NCI-H2107 treated with DMSO at 0.1 percent for 48 hours (cell line): ENCODE measurements around the gene PARVB.

Source experiments
- DNase-seq: peaks from one replicate; lab custom pipeline; 2025; ENCODE audit not compliant: unreplicated experiment; lab: John Stamatoyannopoulos, UW

The PARVB gene

DNA sequence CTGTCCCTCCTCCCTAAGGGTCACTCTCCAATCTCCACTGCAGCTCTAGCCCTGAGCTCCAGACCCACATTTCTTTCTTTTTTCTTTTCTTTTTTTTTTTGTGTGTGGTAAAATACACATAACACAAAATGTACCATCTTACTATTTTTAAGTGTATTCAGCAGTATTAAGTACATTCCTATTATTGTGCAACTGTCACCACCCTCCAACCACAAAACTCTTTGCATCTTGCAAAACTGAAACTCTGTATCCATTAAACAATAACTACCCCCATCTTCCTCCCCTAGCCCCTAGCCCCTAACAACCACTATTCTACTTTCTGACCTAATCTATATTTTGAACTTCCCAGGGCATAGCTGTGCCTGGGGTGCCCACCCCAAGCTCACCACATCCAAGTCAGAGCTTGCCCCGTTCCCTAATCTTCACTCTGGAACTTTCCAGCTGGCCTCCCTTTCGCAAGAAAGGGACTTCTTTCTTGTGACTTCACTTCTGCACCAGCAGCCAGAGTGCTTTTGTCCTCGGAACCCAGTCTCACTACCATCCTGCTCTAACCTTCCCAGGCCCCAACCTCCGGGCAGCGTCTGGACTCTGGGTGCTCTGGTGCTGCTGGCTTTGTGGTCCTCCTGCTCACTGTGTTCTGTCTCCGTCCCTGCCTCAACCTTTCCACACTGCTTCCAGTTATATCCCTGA is 187.3 kb downstream of the PARVB start:
- DNase-seq = no peak

GRCh38 chr22:44211946-44212930 is 188.1 kb downstream of the PARVB start:
- DNase-seq = no peak

- DNase-seq = no peak
Measured at GRCh38 chr22:44212936-44213335, 188.8 kb downstream of the PARVB start.

- DNase-seq = no peak
Measured at GRCh38 chr22:44213489-44214043, 189.5 kb downstream of the PARVB start.

- DNase-seq = no peak
Measured at GRCh38 chr22:44214187-44214586, 190.1 kb downstream of the PARVB start.

DNA sequence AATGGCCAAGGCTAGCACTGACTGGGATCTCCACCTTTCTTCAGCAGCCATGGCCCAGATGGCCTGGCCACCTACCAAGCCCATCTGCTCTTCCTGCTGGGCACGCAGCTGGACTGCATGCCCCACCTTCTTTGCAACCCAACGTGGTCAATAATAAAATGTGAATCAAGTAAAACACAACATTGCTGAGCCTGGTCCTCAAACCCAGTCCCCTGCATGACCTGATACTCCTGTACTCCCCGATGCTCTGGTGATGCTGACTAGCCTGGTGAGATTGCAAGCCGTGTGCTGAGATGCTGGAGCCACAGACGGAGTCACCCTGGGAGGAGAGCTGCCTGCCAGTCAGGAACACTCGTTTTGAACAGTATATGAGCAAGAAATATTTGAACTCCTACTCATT is 190.7 kb downstream of the PARVB start:
- DNase-seq = no peak

DNA sequence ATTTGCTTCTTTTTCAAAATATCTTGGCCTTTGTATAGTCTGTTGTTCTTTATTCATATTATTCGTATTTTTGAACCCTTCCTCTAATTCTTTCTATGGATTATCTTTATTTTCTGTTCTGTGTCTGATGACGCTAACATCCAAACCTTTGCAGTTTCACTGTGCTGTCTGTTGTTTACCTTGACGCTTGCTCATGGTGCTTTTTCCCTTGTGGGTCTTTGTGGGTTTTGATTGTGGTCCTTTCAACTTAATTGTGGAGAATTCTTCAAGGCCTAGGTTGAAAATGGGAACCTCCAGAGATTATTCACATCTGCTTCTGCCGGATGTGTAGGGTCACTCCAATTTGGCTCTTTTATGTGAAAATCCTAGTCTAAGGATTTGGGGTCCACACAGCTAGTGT is 191.2 kb downstream of the PARVB start:
- DNase-seq = no peak

DNA sequence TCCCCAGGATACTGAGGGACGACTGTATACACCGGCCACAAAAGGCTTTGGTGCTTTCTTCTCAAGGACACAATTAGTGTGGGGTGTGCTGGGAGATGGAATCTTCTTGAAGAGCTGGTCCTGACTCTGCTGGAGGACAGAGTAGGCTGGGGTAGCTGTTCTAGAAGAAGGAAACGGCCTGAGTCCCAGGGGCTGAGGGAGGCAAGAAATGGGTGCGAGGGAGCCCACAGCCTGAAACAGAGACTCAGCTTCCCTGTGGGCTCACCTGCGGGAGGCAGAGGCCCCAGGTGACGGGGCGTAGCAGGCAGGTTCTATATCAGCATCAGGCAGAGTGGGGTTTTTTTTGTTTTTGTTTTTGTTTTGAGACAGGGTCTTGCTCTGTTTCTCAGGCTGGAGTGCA is 193.2 kb downstream of the PARVB start:
- DNase-seq = no peak

DNA sequence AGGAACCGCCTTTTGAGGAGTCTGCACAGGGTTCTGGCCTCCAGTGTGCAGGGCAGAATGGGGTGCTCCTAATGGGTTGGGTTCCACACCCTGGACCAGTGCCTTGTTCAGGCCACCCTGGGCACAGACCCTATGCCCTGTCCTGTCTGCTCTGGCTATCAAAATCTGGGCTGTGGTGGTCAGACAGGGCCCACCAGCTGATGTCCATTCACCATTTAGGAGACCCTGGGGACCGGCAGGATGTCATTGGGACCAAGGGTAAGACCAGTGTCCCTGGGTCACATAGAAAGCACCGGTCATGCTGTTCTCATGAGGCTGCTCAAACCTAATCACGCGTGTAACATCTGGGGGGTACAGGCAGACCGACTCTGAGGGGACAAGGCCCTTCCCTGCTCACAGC is 194.0 kb downstream of the PARVB start:
- no peak for DNase-seq

- DNase-seq = no peak
Measured at GRCh38 chr22:44219101-44219870, 195.2 kb downstream of the PARVB start.

- DNase-seq = no peak
Measured at GRCh38 chr22:44220727-44221680, 196.9 kb downstream of the PARVB start.

DNA sequence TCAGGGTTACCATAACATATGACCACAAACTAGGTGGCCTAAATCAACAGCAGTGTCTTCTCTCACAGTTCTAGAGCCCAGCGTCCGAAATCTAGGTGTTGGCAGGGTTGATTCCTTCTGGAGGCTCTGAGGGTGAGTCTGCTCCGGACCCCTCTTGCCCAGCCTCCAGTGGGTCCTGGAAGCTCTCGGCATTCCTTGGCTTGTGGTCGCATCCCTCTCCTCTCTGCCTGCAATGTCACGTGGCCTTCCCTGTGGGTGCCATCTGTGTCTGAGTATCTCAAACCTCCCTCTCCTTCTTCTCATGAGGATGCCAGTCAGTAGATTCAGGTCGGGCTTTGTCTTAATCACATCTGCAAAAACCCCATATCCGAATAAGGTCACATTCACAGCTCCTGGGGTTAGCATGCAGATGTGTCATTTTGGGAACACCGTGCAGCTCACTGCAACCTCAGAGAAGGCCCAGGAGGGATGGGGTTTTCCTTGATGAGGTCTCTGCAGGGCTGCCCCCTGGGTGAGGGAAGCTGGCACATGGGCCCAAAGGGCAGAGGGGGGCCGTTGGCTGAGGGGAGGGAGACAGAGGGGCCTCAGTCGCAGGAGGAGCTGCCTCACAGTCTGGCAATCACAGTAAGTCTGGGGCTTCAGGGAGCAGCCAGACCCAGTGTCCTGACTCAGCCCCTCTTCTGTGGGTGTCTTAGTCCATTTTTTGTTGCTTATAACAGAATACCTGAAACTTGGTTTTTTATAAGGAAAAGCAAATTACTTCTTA is 197.8 kb downstream of the PARVB start:
- DNase-seq = no peak
